ENCODE measurements around the gene F5. TPM values are rescaled to one million over a fixed set of nuclear protein-coding genes. Genes with fewer than 3 reads are reported as not detected.

The F5 gene
- total RNA-seq, 1 experiment from 2014 or later, result 0.37 TPM

DNA sequence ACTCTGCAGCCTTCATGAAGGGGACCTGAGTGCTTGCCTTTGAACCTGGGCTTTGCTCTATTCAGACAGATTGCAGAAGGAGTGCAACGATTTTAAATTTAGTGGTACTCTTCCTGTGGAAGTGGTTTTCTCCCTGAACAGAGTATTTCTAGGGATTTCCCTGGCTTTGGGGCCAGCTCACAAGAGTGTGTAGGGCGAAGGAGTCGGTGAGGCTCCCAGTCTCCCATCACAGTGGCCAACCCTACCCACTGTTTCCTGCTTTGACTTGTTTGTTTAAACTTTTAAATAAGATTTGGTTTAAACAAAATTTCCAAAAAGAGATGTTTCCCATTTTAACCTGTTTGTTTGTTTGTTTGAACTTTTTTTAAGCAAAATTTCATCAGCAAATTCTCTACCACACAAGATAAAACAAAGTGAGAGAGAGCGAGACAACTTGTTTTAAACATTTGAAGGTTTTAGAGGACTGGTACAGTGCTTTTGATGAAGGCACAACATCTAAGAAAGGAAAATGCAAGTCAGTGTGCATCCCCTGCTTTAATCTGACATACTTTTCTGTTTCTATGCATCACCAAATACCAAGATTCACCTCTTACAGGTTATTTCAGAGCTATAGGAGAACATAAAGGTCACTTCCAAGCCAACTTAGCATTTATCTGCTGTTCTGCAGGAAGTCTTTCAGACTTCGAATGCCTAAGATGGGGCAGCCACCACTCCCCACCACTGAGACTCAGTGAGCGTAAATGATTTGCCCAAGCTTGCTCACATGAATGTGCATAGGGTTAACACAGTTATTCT, 37.0 kb upstream of the F5 start:
- Histone ChIP-seq H3K4me3 (replicated peaks in 1 of 2; ENCODE audit: low read depth in 1 of 2, low read length in 2 of 2) (no peak overlapping the region), H3K4me2 (ENCODE audit: low read length) (no peak overlapping the region), H3K27me3 (ENCODE audit: insufficient read depth, low read length) (no peaks in the 10 kb centered on the region), H3K9me3 (ENCODE audit: control insufficient read depth in 1 of 2, insufficient read depth in 1 of 2, low read depth in 1 of 2, low read length in 2 of 2) (no peaks in the 10 kb centered on the region), H3K36me3 (ENCODE audit: control insufficient read depth in 1 of 2, insufficient read depth in 2 of 2, low read length in 2 of 2) (no peaks in the 10 kb centered on the region), H3K9me2 (ENCODE audit: insufficient read depth) (no peaks in the 10 kb centered on the region), H3K79me2 (ENCODE audit: insufficient read depth, low read length) (no peaks in the 10 kb centered on the region), H3K9ac (ENCODE audit: low read length) (no peak overlapping the region), H2AFZ (ENCODE audit: low read depth, low read length, poor library complexity, severe bottlenecking) (no peak overlapping the region), H3K27ac (ENCODE audit: low read depth, low read length) (no peak overlapping the region), H3K4me1 (ENCODE audit: control insufficient read depth in 1 of 2, insufficient read depth in 2 of 2, low read length in 2 of 2) (no peaks in the 10 kb centered on the region), H4K20me1 (ENCODE audit: insufficient read depth) (no peaks in the 10 kb centered on the region)
- intact Hi-C loops (cut with micrococcal nuclease), result no loop called here
- no peak for ATAC-seq
- no peak for DNase-seq (ENCODE audit: low read depth, low spot score)
- POLR2A ChIA-PET, result no interaction called here
- RAD21 ChIA-PET (ENCODE audit: low non-redundant PET in 1 of 2, low total read pairs in 2 of 2, uncharacterized antibody in 2 of 2, unreplicated experiment in 2 of 2), result no interaction called here
- TF ChIP-seq SP1 (IDR thresholded peaks at IDR 0.05; ENCODE audit: low read depth), result no peak
- CTCF ChIA-PET, result no interaction called here
- BruUV-seq (replicated peaks), result no TSS peak

- Histone ChIP-seq H3K4me2 (ENCODE audit: low read length) (no peak overlapping the region), H3K9me2 (ENCODE audit: insufficient read depth) (no peaks in the 10 kb centered on the region), H3K4me3 (replicated peaks in 1 of 2; ENCODE audit: low read depth in 1 of 2, low read length in 2 of 2) (no peak overlapping the region), H3K36me3 (ENCODE audit: control insufficient read depth in 1 of 2, insufficient read depth in 2 of 2, low read length in 2 of 2) (no peaks in the 10 kb centered on the region), H3K79me2 (ENCODE audit: insufficient read depth, low read length) (no peaks in the 10 kb centered on the region), H4K20me1 (ENCODE audit: insufficient read depth) (no peaks in the 10 kb centered on the region), H3K27ac (ENCODE audit: low read depth, low read length) (no peak overlapping the region), H3K27me3 (ENCODE audit: insufficient read depth, low read length) (no peaks in the 10 kb centered on the region), H2AFZ (ENCODE audit: low read depth, low read length, poor library complexity, severe bottlenecking) (no peak overlapping the region), H3K9ac (ENCODE audit: low read length) (no peak overlapping the region), H3K9me3 (ENCODE audit: control insufficient read depth in 1 of 2, insufficient read depth in 1 of 2, low read depth in 1 of 2, low read length in 2 of 2) (no peaks in the 10 kb centered on the region), H3K4me1 (ENCODE audit: control insufficient read depth in 1 of 2, insufficient read depth in 2 of 2, low read length in 2 of 2) (no peaks in the 10 kb centered on the region)
- intact Hi-C loops (cut with micrococcal nuclease), result no loop called here
- DNase-seq (ENCODE audit: low read depth, low spot score), result no peak
- no peak for TF ChIP-seq MAX (IDR thresholded peaks at IDR 0.05)
- TF ChIP-seq CTCF (IDR thresholded peaks at IDR 0.05 in 2 of 3, conservative IDR thresholded peaks at IDR 0.05 in 1 of 3; ENCODE audit: borderline replicate concordance in 1 of 3, insufficient read depth in 1 of 3, low read depth in 2 of 3, low read length in 2 of 3), result no peak
- TF ChIP-seq YY1 (IDR thresholded peaks at IDR 0.05; ENCODE audit: extremely low read depth, insufficient replicate concordance, low read depth, low read length), result no peak
- no peak for TF ChIP-seq CEBPB (IDR thresholded peaks at IDR 0.05; ENCODE audit: low read depth)
- no peak for TF ChIP-seq EZH2 (IDR thresholded peaks at IDR 0.05)
- TF ChIP-seq TCF7L2 (IDR thresholded peaks at IDR 0.05; ENCODE audit: borderline replicate concordance, extremely low read depth, insufficient read depth, insufficient read length), result no peak
- TF ChIP-seq ZNF274 (IDR thresholded peaks at IDR 0.05; ENCODE audit: low read depth, low read length), result no peak
- ChIA-PET RAD21 (ENCODE audit: low non-redundant PET in 1 of 2, low total read pairs in 2 of 2, uncharacterized antibody in 2 of 2, unreplicated experiment in 2 of 2) (no interaction called here), POLR2A (no interaction called here), CTCF (no interaction called here)
- BruUV-seq (replicated peaks), result no TSS peak
- ATAC-seq, result no peak
Measured at GRCh38 chr1:169620565-169620964, 34.3 kb upstream of the F5 start.
